HUES6 (cell line): Measurements from ENCODE around the gene LMTK2.

Source experiments
- H3K27ac ChIP-seq: 2 replicates; pipeline ENCODE4 v1.7.0; 2013; ENCODE audit warnings: low read depth, mild to moderate bottlenecking, low read length, inconsistent platforms
- H3K27me3 ChIP-seq: 2 replicates; pipeline ENCODE4 v1.6.1; 2013; ENCODE audit warnings: low read length; ENCODE audit not compliant: control insufficient read depth, insufficient read depth
- H3K36me3 ChIP-seq: 2 replicates; pipeline ENCODE4 v1.6.1; 2013; ENCODE audit warnings: low read length; ENCODE audit not compliant: control insufficient read depth, insufficient read depth
- H3K4me1 ChIP-seq: 2 replicates; pipeline ENCODE4 v1.6.1; 2013; ENCODE audit warnings: low read length; ENCODE audit not compliant: control insufficient read depth, insufficient read depth
- H3K4me3 ChIP-seq: 2 replicates; pipeline ENCODE4 v1.5.1; 2013; ENCODE audit warnings: low read depth, low read length
- H3K9ac ChIP-seq: one replicate; pipeline ENCODE4 v1.6.1; 2013; ENCODE audit warnings: mild to moderate bottlenecking, low read length
- H3K9me3 ChIP-seq: 2 replicates; pipeline ENCODE4 v1.6.1; 2013; ENCODE audit warnings: low read depth, low read length; ENCODE audit not compliant: control insufficient read depth, insufficient read depth

LMTK2 gene

DNA sequence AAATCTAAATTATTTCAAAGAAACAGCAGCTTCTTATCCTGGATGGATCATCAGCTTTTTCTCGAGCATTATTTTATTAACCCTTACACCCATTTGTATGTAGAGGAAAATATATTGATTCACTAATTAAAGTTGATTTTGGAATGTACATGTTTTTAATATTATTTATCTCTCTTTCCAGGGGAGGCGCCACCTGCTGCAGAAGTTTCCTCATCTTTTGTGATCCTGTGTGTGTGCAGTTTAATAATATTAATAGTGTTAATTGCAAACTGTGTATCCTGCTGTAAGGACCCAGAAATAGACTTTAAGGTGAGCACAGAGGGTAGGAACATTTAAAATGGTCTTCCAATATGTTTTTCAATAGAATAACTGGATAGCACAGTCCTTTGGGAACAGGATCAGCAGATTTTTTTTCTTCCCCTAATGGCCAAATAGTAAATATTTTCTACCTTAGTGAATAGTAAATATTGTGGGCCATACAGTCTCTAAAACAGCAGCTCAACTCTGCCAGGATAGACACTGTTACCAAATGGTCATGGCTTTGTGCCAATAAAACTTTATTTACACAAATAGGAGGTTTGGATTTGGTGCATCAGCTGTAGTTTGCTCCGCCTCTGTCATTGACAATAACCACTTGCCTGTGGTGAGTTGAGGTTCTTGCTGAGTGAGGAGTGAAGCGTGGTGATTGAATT, 30.6 kb downstream of the LMTK2 start:
- no peak overlapping the region for H3K9ac ChIP-seq
- H3K9me3 ChIP-seq: no peaks in the 10 kb centered on the region
- no peaks in the 10 kb centered on the region for H3K27me3 ChIP-seq
- H3K36me3 ChIP-seq: peaks cover 36% of the 10 kb centered on the region
- no peak overlapping the region for H3K4me3 ChIP-seq
- no peak overlapping the region for H3K27ac ChIP-seq
- peaks cover 24% of the 10 kb centered on the region for H3K4me1 ChIP-seq

DNA sequence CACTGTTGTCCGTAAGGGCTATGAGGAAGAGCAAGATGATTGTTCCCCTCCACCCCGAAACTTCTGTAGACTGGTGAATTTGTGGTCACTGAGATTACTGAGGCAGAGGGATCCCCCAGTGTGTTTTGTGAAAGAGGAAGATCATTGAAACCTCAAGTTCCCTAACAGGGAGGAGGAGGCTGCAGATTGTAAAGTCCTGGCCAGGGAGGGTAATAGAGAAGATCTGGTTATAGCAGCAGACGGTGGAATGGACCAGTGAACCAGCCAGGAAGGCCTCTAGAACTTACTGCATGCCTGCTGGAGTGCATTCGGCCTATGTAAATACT, 31.1 kb downstream of the LMTK2 start:
- Histone ChIP-seq H3K9me3 (no peaks in the 10 kb centered on the region), H3K4me3 (no peak overlapping the region), H3K27me3 (no peaks in the 10 kb centered on the region), H3K9ac (no peak overlapping the region), H3K27ac (no peak overlapping the region), H3K36me3 (peaks cover 40% of the 10 kb centered on the region), H3K4me1 (peaks cover 22% of the 10 kb centered on the region)

DNA sequence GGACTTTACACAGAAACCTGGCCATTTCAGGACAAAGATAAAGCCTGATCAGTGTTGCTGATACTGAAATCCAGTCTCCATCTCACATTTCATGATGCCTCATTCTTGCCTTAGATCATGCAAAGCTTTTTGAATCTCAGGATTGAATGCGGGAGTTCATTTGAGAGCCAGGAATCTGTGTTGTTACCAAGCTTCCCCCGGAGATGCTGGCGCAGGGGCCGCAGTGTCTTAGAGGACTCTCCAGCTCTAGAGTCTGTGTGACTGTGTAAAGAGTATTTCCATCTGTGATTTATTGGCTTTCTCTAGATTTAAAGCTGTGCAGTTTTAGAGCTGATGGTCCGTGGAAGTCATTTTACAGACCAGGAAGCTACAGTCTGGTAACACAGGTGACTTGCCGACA, 32.0 kb downstream of the LMTK2 start:
- Histone ChIP-seq H3K27me3 (no peaks in the 10 kb centered on the region), H3K27ac (no peak overlapping the region), H3K36me3 (peaks cover 49% of the 10 kb centered on the region), H3K9ac (no peak overlapping the region), H3K4me3 (no peak overlapping the region), H3K4me1 (peaks cover 14% of the 10 kb centered on the region), H3K9me3 (no peaks in the 10 kb centered on the region)

DNA sequence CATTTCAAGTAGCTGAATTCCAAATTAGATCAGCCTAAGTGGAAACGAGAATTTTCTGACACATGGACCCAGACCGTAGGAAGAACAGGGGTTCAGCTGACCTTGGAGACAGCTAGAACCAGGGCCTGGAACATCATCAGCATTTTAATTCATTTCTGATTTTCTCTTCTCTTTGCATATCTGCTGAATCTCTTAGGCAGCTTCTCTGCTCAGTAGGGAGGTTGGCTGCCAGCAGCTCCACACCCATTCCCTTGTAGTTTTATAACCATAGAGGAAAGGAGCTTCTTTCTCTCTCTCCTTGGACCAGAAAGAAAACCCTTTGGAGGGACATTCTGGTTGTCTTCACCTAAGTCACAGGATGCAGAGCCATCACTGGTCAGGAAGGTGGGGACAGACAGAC, 36.0 kb downstream of the LMTK2 start:
- no peaks in the 10 kb centered on the region for H3K9me3 ChIP-seq
- H3K4me3 ChIP-seq: no peak overlapping the region
- no peaks in the 10 kb centered on the region for H3K27me3 ChIP-seq
- H3K27ac ChIP-seq: no peak overlapping the region
- H3K36me3 ChIP-seq: peaks cover 48% of the 10 kb centered on the region
- no peak overlapping the region for H3K9ac ChIP-seq
- H3K4me1 ChIP-seq: no peaks in the 10 kb centered on the region

GRCh38 chr7:98148607-98149006, 41.9 kb downstream of the LMTK2 start:
- Histone ChIP-seq H3K4me3 (no peak overlapping the region), H3K9me3 (no peaks in the 10 kb centered on the region), H3K27me3 (no peaks in the 10 kb centered on the region), H3K27ac (no peak overlapping the region), H3K4me1 (no peaks in the 10 kb centered on the region), H3K9ac (no peak overlapping the region), H3K36me3 (peaks cover 30% of the 10 kb centered on the region)

GRCh38 chr7:98149116-98149692, 42.5 kb downstream of the LMTK2 start:
- Histone ChIP-seq H3K9ac (no peak overlapping the region), H3K36me3 (peaks cover 31% of the 10 kb centered on the region), H3K27me3 (no peaks in the 10 kb centered on the region), H3K27ac (no peak overlapping the region), H3K4me3 (no peak overlapping the region), H3K4me1 (no peaks in the 10 kb centered on the region), H3K9me3 (no peaks in the 10 kb centered on the region)

DNA sequence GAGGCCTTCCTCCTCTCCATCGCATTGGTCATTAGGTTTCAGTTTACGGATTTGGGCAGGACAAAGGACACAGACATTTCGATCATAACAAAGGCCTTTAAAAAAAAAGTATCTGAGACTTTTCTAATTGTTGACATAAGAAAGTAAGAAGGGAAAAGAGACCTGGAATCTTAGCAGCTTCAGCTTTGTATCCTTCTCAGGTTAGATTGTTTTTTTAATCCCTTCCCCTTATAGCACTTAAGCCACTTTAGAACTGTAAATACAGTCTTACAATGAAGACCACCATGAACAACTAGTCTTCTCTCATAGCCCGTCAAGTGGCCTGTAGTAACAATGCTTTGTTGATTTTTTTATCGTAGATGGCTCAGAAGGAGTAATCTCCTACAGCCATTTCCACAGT, 45.2 kb downstream of the LMTK2 start:
- Histone ChIP-seq H3K36me3 (peaks cover 47% of the 10 kb centered on the region), H3K9me3 (no peaks in the 10 kb centered on the region), H3K27me3 (no peaks in the 10 kb centered on the region), H3K4me3 (no peak overlapping the region), H3K9ac (no peak overlapping the region), H3K4me1 (no peaks in the 10 kb centered on the region), H3K27ac (no peak overlapping the region)

DNA sequence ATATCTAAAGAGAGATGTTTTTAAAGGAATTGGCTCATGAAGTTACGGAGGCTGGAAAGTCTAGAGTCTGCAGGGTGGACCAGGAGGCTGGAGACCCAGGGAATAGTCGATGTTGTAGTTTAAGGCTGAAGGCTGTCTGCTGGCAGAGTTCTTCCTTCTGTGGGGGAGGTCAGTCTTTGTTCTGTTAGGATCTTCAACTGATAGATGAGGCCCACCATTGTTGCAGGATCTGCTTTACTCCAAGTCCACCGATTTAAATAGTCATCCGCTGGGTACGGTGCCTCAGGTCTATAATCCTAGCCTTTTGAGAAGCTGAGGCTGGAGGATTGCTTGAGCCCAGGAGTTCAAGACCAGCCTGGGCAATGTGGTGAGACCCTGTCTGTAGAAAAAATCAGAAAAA, 50.0 kb downstream of the LMTK2 start:
- no peak overlapping the region for H3K4me3 ChIP-seq
- H3K4me1 ChIP-seq: no peaks in the 10 kb centered on the region
- H3K36me3 ChIP-seq: peaks cover 56% of the 10 kb centered on the region
- no peaks in the 10 kb centered on the region for H3K9me3 ChIP-seq
- no peak overlapping the region for H3K27ac ChIP-seq
- H3K9ac ChIP-seq: no peak overlapping the region
- H3K27me3 ChIP-seq: no peaks in the 10 kb centered on the region

DNA sequence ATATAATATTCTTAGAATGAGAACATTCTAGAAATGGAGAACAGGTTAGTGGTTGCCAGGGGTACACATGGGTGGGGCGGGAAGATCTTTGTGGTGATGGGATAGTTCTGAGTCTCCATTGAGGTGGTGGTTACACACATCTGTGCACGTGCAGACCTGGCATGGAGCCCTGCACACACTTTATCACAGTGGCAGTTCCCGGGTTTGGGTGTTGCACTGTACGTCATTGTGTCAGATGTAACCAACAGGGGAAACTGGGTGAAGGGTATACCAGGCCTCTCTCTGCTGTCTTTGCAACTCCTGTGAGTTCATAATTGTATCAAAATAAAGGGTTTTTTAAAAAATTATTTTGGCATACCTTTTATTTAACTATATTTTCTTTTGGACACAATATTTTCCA, 51.1 kb downstream of the LMTK2 start:
- Histone ChIP-seq H3K9me3 (no peaks in the 10 kb centered on the region), H3K27ac (no peak overlapping the region), H3K9ac (no peak overlapping the region), H3K4me3 (no peak overlapping the region), H3K4me1 (no peaks in the 10 kb centered on the region), H3K36me3 (peaks cover 49% of the 10 kb centered on the region), H3K27me3 (no peaks in the 10 kb centered on the region)

DNA sequence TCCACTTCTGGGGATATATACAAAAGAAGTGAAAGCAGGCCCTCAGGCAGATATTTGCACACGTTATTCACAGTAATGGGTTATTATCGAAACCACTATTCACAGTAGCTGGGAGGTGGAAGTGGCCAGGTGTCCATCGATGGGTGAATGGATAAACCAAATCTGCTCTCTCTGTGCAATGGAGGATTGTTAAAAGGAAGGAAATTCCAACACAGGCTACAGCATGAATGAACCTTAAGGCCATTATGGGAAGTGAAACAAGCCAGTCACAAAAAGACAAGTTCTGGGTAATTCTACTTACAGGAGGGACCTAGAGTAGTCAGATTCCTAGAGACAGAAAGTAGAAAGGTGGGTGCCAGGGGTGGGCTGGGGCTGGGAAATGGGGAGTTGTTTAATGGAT, 56.1 kb downstream of the LMTK2 start:
- H3K27ac ChIP-seq: no peak overlapping the region

DNA sequence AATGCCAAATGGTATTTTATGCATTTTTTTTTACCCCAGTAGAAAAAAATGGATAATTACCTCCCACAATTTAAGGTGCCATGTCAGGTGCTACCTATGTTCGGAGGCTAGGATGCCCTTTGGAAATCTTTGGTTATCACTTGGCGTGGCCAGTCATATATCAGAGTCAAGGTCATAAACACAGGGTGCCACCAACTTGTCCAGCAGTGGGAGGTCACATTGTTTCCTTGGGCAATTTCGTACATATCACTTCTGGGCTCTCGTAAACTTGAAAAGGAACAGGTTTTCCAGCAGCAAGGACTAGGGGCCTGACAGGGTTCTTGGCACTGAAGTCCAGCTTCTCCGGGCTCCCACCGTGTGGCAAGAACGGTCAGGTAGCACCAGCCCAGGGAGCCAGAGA, 56.6 kb downstream of the LMTK2 start:
- no peaks in the 10 kb centered on the region for H3K27me3 ChIP-seq
- H3K9ac ChIP-seq: no peak overlapping the region
- 0 out of 2 replicates have a peak, but pooled peaks cover 4% of the 10 kb centered on the region for H3K4me1 ChIP-seq
- H3K9me3 ChIP-seq: no peaks in the 10 kb centered on the region
- no peak overlapping the region for H3K4me3 ChIP-seq
- peaks cover 9% of the 10 kb centered on the region for H3K36me3 ChIP-seq
- no peak overlapping the region for H3K27ac ChIP-seq

More for the DNA sequence above, 56.1 kb downstream of the LMTK2 start:
- Histone ChIP-seq H3K4me1 (0 out of 2 replicates have a peak, but pooled peaks cover 4% of the 10 kb centered on the region), H3K9ac (no peak overlapping the region), H3K27me3 (no peaks in the 10 kb centered on the region), H3K9me3 (no peaks in the 10 kb centered on the region), H3K4me3 (no peak overlapping the region), H3K36me3 (peaks cover 10% of the 10 kb centered on the region)
